ENCODE measurements around the gene TMEM108.

TMEM108 gene

GRCh38 chr3:133168025-133168401 lies 129.8 kb downstream of the TMEM108 start:
- DNase-seq = no peak

- peak; percentile 53 for DNase-seq
These were observed 131.3 kb downstream of the TMEM108 start for GRCh38 chr3:133169331-133170068.

- DNase-seq = no peak
These were observed 133.6 kb downstream of the TMEM108 start for GRCh38 chr3:133171831-133172230.

GRCh38 chr3:133181392-133182150 lies 143.4 kb downstream of the TMEM108 start:
- DNase-seq = no peak

- DNase-seq = no peak
These were observed 149.7 kb downstream of the TMEM108 start for GRCh38 chr3:133187870-133188379.

- no peak for DNase-seq
These were observed 150.8 kb downstream of the TMEM108 start for GRCh38 chr3:133188996-133189395.

- no peak for DNase-seq
These were observed 151.7 kb downstream of the TMEM108 start for GRCh38 chr3:133189893-133190292.

- no peak for DNase-seq
These were observed 153.6 kb downstream of the TMEM108 start for GRCh38 chr3:133191818-133192217.

GRCh38 chr3:133192363-133192945 lies 154.3 kb downstream of the TMEM108 start:
- no peak for DNase-seq

GRCh38 chr3:133192967-133193366 lies 154.8 kb downstream of the TMEM108 start:
- no peak for DNase-seq

GRCh38 chr3:133196527-133196926 lies 158.3 kb downstream of the TMEM108 start:
- no peak for DNase-seq

- DNase-seq = no peak
These were observed 159.4 kb downstream of the TMEM108 start for GRCh38 chr3:133197619-133198018.

- no peak for DNase-seq
These were observed 168.7 kb downstream of the TMEM108 start for GRCh38 chr3:133206921-133207320.

GRCh38 chr3:133208184-133208583 lies 170.0 kb downstream of the TMEM108 start:
- no peak for DNase-seq

- no peak for DNase-seq
These were observed 171.8 kb downstream of the TMEM108 start for GRCh38 chr3:133209871-133210550.

GRCh38 chr3:133210656-133211055 lies 172.5 kb downstream of the TMEM108 start:
- DNase-seq = no peak

- DNase-seq = no peak
These were observed 173.3 kb downstream of the TMEM108 start for GRCh38 chr3:133211449-133211848.

GRCh38 chr3:133211856-133212255 lies 173.7 kb downstream of the TMEM108 start:
- no peak for DNase-seq

GRCh38 chr3:133213937-133214336 lies 175.7 kb downstream of the TMEM108 start:
- no peak for DNase-seq

- no peak for DNase-seq
These were observed 189.6 kb downstream of the TMEM108 start for GRCh38 chr3:133227813-133228212.

- no peak for DNase-seq
These were observed 192.0 kb downstream of the TMEM108 start for GRCh38 chr3:133230195-133230594.

- no peak for DNase-seq
These were observed 198.7 kb downstream of the TMEM108 start for GRCh38 chr3:133236901-133237300.

GRCh38 chr3:133237380-133237779 lies 199.2 kb downstream of the TMEM108 start:
- no peak for DNase-seq

Measured in NCI-H1694 (cell line).